Daoy (cell line): Measurements from ENCODE around the gene DSP. TPM values are rescaled to one million over a fixed set of nuclear protein-coding genes. Genes with fewer than 3 reads are reported as not detected.
A peak's percentile ranks its signal among the peaks of the same experiment; 100 is the strongest.

Experiments used
- DNase-seq: peaks from one replicate; pipeline ENCODE4 v3.0.0-alpha.2; 2015; ENCODE audit warnings: low read depth
- total RNA-seq: library from RNA; depleted of rRNA; stranded (reverse); fragments of >200 nt; shearing (Covaris generic); gene quantifications from 2 replicates; pipeline ENCODE4 v1.2.3, GENCODE V29; 2014

The DSP gene
- total RNA-seq, 1 experiment from 2014 or later = 62.7 TPM

- DNase-seq = no peak
These were observed 3.8 kb upstream of the DSP start for GRCh38 chr6:7537565-7538174.

DNA sequence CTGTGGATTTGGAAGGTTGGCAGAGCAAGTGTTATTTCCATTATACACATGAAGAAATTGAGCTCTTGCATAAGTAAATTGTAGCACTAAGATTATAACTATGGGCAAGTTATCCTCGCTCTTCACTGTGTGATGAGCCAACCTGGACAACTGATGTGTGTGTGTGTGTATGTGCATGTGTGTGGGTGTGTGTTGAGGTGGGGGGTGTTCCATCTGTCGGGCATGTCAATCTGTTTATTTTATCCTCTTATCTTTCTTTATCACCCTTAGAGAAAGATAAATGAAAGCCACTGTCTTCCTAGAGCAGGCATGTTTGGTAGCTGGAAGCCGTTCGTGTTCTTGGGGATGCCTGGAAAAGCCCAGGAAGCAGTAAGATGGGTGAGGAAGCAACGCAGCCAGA, 3.0 kb upstream of the DSP start:
- no peak for DNase-seq

DNA sequence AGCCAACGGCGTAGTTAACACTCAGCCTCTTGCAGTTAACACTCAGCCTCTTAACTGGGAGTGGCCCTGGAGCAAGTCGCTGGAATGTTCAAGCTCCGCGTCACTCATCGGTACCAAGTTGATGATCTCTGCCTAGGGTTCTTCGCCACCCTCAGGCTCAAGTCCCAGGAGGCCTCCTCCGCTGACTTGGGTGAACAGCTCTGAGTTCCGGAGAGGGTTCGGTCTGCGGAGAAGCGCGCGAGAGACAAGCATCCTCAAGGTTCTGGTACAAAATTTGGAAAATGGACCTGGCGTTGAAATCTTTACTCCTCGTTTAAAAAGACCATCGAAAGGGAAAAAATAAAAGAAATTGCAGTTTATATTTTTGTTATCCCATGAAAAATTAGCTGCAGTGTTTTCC, 876 bp upstream of the DSP start:
- no peak for DNase-seq

DNA sequence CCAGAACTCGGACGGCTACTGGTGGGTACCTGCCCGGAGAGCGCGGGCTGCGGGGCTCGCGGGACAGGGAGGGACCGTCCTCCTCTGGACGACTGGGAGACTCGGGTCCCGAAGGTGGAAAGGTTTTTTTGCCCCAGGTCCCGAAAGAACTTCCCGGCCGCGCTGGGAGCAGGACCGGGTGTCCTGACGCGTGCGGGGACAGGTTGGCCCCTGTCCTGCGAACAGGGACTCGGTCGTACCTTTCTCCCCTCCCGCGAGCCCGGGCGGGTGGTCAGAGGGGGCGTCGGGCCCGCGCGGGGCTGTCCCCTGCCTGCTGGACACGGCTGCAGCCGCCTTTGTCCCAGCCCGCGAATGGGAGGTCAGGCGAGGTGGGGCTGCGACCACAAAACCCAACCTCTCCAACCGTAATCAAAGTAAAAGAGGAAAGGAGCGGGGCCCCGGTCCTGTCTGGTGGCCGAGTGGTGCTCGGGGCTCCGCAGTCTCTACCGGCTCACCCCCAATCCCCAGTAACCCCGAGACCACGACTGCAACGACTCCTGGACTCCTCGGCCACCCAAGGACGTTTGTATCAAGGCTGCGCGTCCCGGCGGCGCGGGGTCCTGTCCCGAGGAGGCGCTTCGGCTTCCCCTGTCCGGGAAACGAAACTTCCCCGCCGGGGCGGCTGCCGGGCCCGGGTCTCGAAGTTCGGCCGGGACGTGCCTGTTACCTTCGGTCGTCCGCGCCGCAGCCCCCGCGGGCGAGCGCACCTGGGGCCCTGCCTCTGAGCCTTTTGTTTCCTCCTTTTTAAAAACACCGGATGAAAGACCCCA, 798 bp downstream of the DSP start:
- peak; percentile 62 for DNase-seq

DNA sequence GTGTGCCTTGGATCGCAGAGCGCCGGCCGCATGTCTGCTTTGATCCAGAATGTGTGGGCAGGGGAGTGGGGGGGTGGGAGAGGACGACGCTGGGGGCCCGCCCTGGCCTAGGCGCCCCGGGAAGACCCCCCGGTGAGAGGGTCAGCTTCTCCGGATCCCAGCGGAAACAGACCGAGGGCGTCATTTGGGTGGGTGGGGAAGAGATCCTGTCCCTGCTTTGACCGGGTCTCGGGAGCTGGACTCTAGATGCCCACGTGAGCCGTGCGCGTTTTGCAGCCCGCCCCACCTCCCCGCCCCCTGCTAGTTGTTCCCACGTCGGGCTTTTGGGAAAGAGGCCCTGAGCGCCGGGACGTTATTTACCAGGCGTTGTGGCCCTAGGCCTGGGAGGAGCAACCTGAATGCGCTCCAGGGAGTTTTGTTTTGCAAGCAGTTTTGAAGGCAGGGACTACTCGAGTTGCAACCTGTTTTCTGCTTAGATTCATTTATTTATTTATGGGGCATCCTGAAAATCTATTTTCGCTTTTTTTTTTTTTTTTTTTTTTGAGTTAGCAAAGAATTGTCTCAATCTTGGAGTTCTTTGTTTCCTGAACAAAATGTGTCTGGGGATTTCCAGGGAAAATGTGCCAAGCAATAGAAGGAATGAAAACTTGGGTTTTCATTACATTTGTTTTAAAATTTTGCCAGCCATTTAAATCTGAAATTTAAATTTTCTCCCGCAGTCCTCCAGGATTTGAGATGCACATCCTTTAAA, 1.6 kb downstream of the DSP start:
- peak; percentile 92 for DNase-seq

- DNase-seq = peak; percentile 56
These were observed 2.4 kb downstream of the DSP start for GRCh38 chr6:7543789-7544424.

DNA sequence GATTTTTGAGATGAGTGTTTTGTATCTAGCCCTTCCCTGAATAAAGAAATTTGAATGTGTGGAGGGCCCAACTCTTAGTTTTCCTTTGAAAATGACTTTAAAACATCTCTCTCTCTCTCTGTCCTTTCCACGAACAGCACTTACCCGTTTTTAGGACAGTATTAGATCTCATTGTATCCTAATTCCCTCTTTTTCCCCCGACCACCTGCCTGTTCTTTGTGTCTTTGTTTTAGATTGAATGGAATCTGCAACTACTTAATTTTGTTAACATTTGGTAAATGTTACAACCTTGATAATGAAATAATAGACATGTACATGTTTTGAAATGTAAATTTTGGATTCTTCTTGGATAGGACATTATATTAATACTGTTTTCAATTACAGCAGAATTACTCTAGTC, 3.1 kb downstream of the DSP start:
- DNase-seq = no peak

DNA sequence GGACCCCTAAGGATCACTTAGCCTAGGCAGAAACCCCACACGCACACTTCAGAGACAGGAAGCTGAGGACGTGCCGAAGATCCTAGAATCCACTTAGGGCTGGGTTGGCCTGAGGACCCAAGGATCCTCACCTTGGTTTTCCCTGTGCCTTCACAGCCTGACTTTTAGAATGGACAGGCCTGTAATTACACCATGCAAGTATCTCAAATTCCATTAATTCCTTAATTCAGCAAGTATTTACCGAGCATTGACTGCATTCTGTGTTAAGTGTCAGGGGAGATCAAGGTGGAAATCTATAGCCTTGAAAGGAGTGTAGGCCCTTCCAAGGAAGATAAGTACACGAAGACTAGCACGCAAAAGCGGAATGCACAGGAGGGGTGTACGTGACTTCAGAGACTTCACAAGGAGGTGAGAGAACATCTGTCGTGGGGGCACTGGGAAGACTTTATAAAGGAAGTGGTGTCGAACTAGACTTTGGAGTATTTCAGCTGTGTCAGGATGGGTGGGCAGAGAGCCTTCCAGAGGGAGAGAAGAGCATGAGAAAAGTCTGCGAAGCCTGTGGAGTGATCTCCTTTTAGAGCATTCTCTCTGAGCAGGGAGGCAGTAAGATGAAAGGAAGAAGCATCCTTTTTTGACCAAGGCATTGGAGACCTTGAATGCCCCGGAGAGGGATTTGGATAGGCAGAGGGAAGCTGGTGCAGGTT, 4.0 kb downstream of the DSP start:
- no peak for DNase-seq

DNA sequence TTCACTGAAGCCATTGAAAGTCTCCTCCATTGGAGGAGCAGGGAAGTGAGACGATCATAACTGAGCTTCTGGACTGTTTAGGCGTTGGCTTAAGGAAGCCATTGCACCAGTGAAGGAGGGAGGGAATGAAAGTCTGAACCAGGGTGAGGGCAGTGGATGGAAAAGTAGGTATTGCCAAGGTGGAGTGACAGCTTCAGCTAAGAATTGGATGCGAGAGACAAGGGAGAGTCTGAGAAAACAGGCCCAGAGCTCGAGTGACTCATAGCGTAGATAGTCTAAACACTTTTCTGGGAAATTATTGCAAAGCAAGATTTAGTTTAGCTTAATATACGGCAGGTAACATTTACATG, 4.5 kb downstream of the DSP start:
- peak; percentile 60 for DNase-seq

- DNase-seq = no peak
These were observed 4.9 kb downstream of the DSP start for GRCh38 chr6:7546383-7546782.

DNA sequence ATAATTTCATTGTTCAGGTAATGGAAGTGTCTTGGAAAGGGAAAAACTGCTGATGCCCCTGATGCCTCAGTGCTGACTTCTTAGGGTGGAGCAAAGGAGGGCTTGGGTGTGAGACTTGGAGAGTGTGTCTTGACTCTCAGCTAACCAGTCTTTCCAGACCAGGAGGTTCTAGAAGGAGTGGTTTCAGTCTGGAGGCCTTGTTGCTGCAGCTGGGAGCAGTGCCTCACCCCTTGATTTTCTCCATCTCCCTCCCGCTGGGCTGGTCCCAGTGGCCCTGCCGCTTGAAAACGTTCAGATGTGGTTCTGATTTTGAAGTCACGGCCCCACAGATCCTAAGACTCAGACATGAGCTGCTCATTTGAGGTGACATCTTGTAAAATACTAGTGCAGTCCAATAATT, 5.4 kb downstream of the DSP start:
- DNase-seq = no peak

DNA sequence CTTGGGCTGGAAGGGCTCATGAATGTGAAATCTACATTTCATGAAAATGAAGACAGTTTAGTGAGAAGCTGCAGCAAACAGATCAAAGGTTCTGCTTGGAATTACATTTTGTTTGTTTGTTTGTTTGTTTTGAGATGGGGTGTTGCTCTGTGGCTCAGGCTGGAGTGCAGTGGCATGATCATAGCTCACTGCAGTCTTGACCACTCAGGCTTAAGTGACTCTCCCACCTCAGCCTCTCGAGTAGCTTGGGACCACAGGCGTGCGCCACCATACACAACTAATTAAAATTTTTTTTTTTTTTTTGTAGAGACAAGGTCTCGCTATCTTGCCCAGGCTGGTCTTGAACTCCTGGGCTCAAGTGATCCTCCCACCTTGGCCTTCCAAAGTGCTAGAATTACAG, 5.8 kb downstream of the DSP start:
- DNase-seq = no peak

- DNase-seq = no peak
These were observed 8.9 kb downstream of the DSP start for GRCh38 chr6:7550433-7550801.

GRCh38 chr6:7554533-7555275, 13.2 kb downstream of the DSP start:
- DNase-seq = no peak

DNA sequence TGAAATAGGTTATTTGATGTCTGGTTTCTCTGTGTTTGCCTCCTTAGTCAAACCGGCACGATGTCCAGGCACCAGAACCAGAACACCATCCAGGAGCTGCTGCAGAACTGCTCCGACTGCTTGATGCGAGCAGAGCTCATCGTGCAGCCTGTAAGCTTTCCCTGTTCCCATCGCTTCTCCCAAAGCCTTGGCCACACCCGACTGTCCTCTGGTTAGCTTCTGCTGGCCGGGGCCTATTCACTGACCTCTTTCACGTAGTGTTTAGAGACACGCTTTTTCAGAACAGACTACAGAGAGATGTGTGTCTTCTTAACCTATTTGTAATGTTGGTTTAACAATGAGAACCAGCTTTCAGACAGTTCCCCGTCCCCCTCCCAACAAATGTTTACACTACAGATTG, 14.2 kb downstream of the DSP start:
- DNase-seq = no peak

GRCh38 chr6:7556394-7557106, 15.1 kb downstream of the DSP start:
- no peak for DNase-seq

- no peak for DNase-seq
These were observed 16.2 kb downstream of the DSP start for GRCh38 chr6:7557652-7558051.

DNA sequence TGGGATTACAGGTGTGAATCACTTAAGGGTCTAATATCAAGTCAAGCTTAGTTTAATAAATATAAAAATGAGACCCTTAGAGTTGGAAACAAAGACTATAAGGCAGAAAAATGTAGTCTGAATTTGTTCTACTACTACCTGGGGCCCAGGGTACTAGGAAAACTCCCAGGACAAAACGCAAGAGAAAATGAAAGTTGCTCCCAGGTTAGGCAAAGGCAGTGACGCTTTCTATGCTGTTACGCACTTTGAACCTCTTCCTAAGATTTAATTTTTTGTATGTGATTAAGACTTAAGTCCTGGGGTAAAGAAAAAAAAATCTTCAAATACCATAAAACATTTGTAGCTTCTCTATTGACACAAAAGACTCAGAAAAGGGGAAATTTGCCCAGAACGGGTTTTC, 17.3 kb downstream of the DSP start:
- DNase-seq = no peak

GRCh38 chr6:7559196-7559595, 17.7 kb downstream of the DSP start:
- DNase-seq = no peak

DNA sequence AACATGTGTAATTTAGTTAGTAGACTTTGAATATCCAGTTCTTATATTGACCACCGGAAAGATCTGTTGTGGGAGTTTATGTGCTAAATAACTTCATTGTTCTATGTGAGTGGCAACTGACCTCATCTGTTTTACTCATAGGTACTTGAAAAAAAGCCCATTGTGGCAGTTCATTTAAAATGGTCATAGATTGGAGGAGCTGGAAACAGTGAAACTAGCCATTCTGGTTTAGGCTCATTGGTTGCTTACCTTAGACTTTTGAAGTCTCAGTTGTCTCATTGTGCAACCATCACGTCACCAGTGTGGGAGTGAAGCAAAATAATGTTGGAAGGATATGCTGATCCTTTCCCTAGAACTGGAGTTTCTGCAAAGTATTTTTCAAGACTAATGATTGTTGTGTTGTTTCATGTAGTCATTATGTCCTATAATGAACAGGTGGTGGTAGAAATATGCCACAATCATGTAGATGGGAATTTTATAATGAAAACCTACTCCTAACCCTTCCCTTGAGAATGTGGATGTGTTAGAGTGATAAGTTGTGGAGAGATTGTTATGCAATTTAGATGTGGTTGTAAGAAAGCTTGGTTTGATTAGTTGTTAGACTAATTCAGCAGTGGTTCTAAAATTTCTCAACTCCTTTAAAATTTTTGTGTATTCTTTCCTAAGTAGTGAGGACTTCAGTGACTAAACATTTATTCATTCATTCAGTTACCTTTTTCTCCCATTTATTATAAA, 18.3 kb downstream of the DSP start:
- DNase-seq = no peak
